ENCODE measurements around the gene SCGN.

DNA sequence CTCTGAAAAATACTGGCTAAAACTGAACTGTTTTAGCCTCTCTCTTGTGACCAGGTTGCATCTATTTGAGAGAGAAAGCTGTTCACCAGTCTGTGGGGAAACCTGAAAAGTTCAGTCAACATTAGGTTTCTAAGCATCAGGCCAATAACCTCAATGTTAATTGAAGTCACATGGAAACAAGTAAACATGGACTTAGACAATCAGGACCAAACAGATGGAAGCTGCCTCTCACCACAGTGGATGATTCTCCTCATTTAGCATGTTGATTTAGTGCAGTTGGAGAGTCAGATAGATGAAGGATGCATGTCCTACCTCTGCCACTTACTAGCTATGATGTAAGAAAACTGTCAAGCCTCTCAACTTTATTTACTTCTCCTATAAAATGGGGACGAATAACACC lies 18.2 kb downstream of the SCGN start:
- no peak for TF ChIP-seq CTCF (optimal IDR thresholded peaks at IDR 0.05 in 1 of 3, IDR thresholded peaks at IDR 0.05 in 1 of 3, conservative IDR thresholded peaks at IDR 0.05 in 1 of 3; ENCODE audit: extremely low read depth in 1 of 3, insufficient read depth in 2 of 3, low read length in 3 of 3)
- TF ChIP-seq EZH2 (IDR thresholded peaks at IDR 0.05; ENCODE audit: low read length), result no peak
